T1000 (cell line): Measurements from ENCODE around the gene LACTBL1.

ENCODE experiments used
- DNase-seq: peaks from one replicate; lab custom pipeline; 2025; ENCODE audit warnings: mixed read lengths; lab: John Stamatoyannopoulos, UW

LACTBL1 gene

GRCh38 chr1:22913421-22914141 is 59.1 kb downstream of the LACTBL1 start:
- DNase-seq, result no peak

GRCh38 chr1:22912311-22912710 is 60.4 kb downstream of the LACTBL1 start:
- DNase-seq, result no peak

DNA sequence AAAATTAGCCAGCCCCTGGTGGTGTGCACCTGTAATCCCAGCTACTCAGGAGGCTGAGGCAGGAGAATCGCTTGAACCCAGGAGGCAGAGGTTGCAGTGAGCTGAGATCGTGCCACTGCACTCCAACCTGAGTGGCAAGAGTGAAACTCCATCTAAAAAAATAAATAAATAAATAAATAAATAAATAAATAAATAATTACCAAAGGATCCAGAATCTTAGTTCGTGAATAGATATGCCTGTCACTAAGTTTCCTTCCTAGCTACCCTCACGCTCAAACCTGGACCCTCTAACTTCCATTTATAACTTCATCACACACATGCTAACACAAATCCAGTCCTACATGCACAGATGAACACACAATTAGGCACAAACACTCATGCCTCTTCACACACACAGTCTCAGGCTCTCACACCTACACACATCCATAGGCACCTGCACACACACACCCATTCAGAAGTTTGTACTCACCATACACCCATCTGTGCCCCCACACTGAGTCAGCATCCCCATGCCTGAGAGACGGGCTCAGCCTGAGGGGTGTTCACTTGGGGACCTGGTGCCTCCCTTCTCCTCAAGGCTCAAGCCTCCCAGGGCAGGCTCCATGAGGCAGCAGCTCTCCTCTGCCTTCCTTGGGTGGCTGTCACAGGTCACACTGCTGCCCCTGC is 61.5 kb downstream of the LACTBL1 start:
- DNase-seq, result no peak

DNA sequence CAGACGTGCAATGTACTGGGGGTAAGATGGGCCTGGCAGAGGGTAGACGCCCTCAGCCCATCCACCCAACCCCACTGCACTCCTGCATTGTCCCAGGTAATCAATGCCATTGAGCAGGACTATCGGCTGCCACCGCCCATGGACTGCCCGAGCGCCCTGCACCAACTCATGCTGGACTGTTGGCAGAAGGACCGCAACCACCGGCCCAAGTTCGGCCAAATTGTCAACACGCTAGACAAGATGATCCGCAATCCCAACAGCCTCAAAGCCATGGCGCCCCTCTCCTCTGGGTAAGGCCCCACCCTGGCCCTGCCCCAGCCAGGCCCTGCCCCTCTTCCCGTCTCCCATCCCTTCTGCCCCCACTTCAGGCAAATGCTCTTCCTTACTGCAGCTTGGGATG is 62.4 kb downstream of the LACTBL1 start:
- no peak for DNase-seq

- DNase-seq, result no peak
These were observed 63.7 kb downstream of the LACTBL1 start for GRCh38 chr1:22908880-22909426.

- DNase-seq, result no peak
These were observed 65.1 kb downstream of the LACTBL1 start for GRCh38 chr1:22907528-22907927.

DNA sequence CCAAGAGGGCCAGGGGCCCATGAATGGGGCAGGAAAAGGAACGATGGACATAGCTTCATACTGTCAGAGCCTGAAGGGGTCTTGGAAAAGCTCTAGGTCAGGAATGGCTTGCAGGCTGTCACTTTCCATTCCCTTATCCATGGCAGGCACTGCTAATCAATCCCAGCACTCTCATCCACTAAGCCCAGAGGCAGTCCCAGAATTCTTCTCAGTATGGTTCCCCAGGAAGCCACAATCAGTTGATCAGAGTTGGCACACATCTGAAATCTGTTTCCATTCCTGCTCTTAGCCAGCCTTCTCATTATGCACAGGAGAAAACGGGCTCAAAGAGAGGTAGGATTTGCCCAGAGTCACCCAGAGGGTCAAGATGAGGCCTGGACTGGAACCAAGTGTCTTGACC is 65.7 kb downstream of the LACTBL1 start:
- DNase-seq, result no peak

- DNase-seq, result no peak
These were observed 69.6 kb downstream of the LACTBL1 start for GRCh38 chr1:22903113-22903512.
